Measurements from ENCODE around the gene HOXA7.
A peak's percentile ranks its signal among the peaks of the same experiment; 100 is the strongest.

Gene HOXA7

DNA sequence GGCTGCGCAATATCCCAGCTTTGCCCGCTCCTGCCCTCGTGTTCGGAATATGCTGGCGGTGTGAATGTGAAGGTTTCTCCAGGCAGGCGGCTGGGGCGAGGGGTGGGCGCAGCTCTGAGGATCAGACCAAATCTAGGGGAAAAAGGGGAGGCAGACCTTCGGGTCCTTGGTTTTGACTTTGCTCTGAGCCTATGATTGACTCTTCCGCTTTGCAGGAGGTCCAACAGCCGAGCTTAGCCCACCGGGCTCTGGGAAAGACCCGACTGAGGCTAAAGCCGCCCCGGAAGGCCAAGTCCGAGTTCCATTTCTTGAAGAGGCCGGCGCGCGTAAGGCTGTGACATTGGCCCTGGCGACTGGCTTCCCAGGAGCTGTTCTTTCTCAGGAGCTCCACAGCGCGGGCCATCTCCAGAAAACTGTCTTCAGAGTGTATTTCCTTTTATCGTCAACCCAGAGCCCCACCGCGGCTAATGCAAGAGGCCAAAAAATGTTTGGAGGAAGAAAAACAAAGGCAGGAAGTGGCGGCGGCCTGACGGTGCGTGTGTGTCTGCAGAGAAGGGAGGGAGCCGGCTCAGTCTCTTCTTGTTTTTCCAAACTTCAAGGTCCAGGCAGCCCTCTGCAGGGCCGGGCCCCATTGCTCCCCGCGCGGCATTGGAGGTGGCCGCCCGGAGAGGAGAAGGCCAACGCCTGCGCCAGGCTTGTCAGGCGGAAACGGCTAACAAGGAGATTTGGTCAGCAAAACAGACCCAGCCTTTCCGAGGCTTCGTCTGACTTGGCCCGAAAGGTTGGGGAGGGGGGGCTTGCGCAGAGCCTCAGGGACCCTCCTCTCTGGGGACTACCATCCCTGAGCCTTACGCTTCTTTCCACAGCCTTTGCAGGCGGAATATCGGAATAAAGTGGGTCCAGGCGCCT is 32.2 kb upstream of the HOXA7 start:
- peak overlapping the region; percentile 63 for H3K4me3 Mint-ChIP-seq
- peaks cover 95% of the 10 kb centered on the region for H3K27me3 Mint-ChIP-seq
- H3K9me3 Mint-ChIP-seq = no peaks in the 10 kb centered on the region
- H3K36me3 Mint-ChIP-seq (ENCODE audit: low read depth) = no peaks in the 10 kb centered on the region
- peak; percentile 49 for DNase-seq
- peaks cover 63% of the 10 kb centered on the region for H3K4me1 Mint-ChIP-seq (ENCODE audit: low read depth)
- no peak overlapping the region for H3K27ac Mint-ChIP-seq

DNA sequence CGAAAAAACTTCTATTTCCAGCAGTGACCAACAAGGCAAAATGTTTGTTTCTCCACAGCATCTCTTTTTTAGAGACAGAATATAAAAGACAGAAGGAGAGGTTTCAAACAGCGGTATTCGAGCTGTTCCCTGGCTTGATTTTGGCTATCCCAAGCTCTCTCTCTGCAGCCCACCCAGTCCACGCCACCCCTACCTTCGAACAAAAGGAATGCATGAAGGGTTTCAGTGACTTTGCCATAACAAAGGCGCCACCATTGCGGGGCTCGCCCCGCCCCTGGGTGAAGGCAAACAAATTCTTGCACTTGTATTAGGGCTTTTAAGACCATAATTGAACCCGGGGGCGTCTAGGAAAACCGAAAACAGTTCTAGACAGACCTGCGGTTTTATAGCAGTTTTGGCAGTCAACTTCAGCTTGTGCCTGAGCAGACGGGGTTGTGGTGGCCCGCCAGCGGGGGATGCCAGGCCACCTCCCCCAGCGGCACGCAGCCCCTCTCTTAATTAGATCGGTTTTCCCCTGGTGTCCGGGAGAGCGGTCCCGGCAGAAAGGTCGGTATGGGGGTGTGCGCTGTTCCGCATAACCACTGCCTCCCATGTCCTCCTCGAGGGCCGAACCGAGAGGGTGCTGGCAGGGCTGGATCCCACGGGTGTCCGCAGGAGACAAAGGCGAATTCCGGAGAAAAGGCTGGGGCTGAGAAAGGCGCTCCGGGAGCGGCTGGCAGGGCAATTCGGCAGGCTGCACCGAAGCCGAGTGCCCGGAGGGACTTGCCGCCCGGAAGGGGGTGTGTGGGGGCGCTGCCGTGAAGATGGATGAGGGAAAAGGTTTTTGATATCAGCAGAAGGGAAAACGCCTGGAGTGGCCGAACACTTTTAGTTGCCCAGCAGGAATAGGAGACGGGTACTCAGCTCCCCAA is 31.3 kb upstream of the HOXA7 start:
- peaks cover 60% of the 10 kb centered on the region for H3K4me1 Mint-ChIP-seq (ENCODE audit: low read depth)
- peak; percentile 41 for DNase-seq
- no peaks in the 10 kb centered on the region for H3K9me3 Mint-ChIP-seq
- H3K27me3 Mint-ChIP-seq = peaks cover 95% of the 10 kb centered on the region
- H3K4me3 Mint-ChIP-seq = peak overlapping the region; percentile 63
- H3K27ac Mint-ChIP-seq = no peak overlapping the region
- no peaks in the 10 kb centered on the region for H3K36me3 Mint-ChIP-seq (ENCODE audit: low read depth)

DNA sequence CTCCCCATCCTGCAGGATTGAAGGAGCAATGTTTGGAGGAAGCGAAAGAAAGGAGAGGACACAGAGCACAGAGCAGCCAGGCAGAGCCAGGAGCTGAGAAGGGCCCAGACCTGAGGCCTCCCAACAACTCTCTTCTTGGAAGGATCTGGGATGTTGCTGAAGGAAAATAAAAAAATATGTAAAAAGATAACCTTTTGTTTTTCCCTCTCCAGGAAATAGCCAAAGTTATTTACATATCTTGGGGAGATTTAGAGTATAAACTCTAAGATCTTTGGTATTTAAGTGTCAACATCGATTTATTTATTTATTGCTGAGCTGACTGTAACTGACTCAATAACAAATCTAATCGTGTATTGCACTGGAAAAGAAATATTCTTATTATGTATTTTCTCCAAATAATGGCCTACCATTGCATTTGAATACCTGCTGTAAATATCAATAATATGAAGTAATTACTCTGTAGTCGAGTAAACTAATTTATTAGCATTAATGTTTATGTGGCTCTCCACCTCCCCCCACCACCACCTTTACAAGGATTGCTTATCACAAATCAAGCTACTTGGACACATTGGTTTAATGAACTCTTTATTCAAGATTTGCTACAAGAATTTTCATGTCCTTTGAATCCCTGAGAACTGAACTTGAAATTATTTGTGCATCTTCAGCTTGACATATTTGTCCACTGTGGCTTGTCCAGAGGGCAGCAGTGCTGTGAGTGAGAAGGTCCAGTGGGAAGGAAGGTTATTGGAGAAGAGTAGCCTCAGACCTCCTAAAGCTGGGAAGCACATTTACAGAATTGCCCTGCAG is 30.4 kb upstream of the HOXA7 start:
- Mint-ChIP-seq H3K36me3 (ENCODE audit: low read depth) (no peaks in the 10 kb centered on the region), H3K4me1 (ENCODE audit: low read depth) (peaks cover 54% of the 10 kb centered on the region), H3K27me3 (peaks cover 97% of the 10 kb centered on the region), H3K27ac (no peak overlapping the region), H3K4me3 (no peak overlapping the region), H3K9me3 (no peaks in the 10 kb centered on the region)
- DNase-seq = peak; percentile 16

DNA sequence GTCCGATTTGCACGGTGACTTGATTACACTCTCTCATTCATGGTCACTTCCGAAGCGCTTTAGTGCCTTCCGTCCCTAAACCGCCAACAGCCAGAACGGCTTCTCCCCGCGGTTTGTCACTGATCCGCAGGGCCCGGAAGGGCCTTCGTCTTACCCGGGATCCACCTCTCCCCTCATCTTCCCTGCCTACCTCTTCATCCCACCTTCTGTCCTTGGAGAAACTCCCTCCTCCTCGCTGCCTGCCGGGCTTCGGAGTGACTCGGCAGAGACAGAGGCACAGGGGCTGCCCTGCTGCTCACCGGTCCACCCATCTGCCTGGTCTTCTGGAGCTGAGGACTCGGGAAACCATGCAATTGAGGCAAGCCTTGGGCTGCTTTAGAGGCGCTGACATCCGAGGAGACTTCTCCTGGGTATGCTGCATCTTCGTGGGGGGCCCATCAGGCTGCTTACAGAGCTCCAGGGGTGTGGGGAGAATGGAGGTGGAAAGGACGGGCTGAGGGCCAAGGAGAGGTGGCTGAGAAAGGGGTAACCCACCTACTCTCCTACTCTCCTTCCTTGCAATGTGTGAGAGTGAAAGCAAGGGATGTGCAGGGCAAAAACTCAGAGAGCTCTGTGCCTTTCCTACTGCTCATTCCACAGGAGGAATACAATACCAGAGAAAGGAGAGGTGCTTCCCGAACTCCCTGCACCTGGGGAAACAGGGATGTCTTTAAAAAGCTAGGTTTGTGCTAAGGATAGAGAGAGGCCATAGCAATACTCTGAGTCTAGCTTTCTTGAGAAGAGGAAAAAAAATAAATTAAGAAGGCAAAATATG is 29.6 kb upstream of the HOXA7 start:
- Mint-ChIP-seq H3K27ac (peak overlapping the region; percentile 76), H3K9me3 (no peaks in the 10 kb centered on the region), H3K4me3 (peak overlapping the region; percentile 68), H3K36me3 (ENCODE audit: low read depth) (no peaks in the 10 kb centered on the region), H3K27me3 (peaks cover 97% of the 10 kb centered on the region), H3K4me1 (ENCODE audit: low read depth) (peaks cover 53% of the 10 kb centered on the region)
- peak; percentile 44 for DNase-seq

DNA sequence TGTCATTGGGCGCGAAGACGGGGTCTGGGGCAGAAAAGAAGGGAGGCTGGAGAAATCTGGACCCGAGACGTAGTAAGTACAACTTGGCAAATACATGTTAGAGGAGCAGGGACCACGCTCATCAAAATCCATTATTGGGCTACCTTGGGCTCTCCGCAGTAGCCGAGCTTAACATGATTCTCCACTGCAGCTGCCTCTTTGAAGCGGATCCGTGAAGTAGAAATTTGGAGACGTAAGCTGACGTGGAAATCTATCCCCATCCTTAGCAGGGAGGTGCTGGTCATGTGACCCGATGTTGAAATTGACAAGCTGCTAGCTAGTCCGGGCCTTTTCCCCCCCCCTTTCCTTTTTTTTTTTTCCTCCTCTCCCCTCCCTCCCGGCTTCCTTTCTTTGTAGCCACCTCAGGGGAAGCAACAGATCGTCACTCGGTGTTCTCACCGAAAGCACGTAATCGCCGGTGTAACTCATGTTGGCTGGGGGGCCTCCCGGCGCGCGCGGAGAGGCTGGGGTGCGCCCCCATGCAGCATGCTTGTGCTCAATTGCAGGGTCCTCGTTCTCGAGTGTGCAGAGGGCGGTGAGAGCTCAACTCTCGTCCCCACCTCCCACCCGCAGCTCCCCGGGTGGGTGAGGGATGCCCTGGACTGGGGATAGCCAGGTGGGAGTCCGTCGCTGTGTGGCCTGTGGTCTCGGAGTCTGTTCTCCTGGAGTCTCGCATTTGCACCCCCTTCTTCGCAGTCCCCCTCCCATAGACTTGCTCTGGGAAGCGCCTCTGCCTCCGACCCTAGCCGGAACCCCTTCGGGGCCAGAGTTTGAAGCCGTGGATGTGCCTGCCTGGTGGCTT is 28.8 kb upstream of the HOXA7 start, which contains the start of gene HOXA11:
Gene HOXA11 (minus strand): TSS at position 220 of the 841 bp plus-strand sequence. CDS start 88 bp downstream, at position 132.
- DNase-seq = no peak
- peaks cover 96% of the 10 kb centered on the region for H3K27me3 Mint-ChIP-seq
- H3K36me3 Mint-ChIP-seq (ENCODE audit: low read depth) = no peaks in the 10 kb centered on the region
- H3K4me3 Mint-ChIP-seq = peak within 1 kb of the TSS; percentile 68
- H3K9me3 Mint-ChIP-seq = no peaks in the 10 kb centered on the region
- H3K27ac Mint-ChIP-seq = peak within 1 kb of the TSS; percentile 76
- H3K4me1 Mint-ChIP-seq (ENCODE audit: low read depth) = peaks cover 54% of the 10 kb centered on the region

DNA sequence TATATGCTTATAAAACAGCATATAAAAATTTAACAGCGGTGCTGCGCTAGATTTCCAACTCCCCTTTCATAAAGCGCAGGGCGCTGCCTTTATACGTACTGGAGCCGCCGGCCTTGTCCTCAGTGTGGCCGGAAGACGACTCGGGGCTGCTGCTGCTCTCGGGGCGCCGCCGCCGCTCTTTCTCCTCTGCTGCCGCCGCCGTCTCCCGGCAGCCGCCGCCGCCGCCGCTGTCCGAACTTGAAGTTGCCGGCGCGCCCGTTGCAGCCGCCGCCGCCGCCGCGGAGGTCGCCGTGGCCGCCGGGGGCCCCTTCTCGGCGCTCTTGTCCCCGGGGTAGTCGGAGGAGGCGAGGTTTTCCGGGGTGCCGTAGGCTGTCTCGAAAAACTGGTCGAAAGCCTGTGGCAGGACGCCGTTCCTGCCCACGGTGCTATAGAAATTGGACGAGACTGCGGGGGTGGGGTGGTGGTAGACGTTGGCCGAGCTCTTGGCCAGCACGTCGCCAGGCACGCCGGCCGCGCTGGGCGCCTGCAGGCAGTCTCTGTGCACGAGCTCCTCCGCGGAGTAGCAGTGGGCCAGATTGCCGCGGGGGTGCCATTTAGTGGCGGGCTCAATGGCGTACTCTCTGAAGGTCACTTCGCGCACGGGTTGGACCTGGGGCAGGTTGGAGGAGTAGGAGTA is 28.0 kb upstream of the HOXA7 start:
- H3K27ac Mint-ChIP-seq = peak overlapping the region; percentile 76
- H3K4me3 Mint-ChIP-seq = peak overlapping the region; percentile 68
- DNase-seq = peak; percentile 56
- H3K27me3 Mint-ChIP-seq = peaks cover 96% of the 10 kb centered on the region
- H3K36me3 Mint-ChIP-seq (ENCODE audit: low read depth) = no peaks in the 10 kb centered on the region
- peaks cover 56% of the 10 kb centered on the region for H3K4me1 Mint-ChIP-seq (ENCODE audit: low read depth)
- H3K9me3 Mint-ChIP-seq = no peaks in the 10 kb centered on the region

DNA sequence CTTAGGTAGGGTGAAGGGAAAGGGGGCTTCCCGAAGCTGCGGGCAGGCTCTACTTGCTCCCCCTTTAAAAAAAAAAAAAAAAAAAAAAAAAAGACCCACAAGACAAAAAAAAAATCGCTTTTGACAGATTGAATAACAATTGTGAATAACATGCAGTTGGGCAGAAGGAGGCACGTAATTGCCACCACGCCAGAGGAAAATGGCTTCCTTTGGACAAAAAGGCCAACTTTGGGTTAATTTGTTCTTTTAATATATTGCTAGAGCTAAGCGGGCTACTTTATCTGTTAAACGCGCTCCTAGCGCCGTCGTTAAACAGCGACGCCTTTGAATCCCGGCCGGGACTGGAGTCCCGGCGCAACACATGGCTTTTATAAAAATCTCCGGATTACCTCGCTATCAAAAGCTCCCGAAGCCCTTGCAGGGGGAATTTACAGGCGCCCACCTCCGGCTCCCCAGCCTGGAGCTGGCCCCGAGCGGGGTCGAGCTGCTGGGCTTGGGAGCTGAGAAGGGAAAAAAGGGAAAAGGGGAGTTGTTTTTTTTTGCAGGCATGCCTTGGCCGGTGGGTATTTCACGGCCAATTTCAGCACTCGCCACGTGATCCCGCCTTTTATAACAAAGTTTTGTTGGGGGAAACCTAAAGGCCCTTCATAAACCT is 27.3 kb upstream of the HOXA7 start:
- H3K27me3 Mint-ChIP-seq = peaks cover 96% of the 10 kb centered on the region
- peak overlapping the region; percentile 62 for H3K4me3 Mint-ChIP-seq
- H3K27ac Mint-ChIP-seq = no peak overlapping the region
- DNase-seq = peak; percentile 38
- H3K36me3 Mint-ChIP-seq (ENCODE audit: low read depth) = no peaks in the 10 kb centered on the region
- peaks cover 51% of the 10 kb centered on the region for H3K4me1 Mint-ChIP-seq (ENCODE audit: low read depth)
- H3K9me3 Mint-ChIP-seq = no peaks in the 10 kb centered on the region

DNA sequence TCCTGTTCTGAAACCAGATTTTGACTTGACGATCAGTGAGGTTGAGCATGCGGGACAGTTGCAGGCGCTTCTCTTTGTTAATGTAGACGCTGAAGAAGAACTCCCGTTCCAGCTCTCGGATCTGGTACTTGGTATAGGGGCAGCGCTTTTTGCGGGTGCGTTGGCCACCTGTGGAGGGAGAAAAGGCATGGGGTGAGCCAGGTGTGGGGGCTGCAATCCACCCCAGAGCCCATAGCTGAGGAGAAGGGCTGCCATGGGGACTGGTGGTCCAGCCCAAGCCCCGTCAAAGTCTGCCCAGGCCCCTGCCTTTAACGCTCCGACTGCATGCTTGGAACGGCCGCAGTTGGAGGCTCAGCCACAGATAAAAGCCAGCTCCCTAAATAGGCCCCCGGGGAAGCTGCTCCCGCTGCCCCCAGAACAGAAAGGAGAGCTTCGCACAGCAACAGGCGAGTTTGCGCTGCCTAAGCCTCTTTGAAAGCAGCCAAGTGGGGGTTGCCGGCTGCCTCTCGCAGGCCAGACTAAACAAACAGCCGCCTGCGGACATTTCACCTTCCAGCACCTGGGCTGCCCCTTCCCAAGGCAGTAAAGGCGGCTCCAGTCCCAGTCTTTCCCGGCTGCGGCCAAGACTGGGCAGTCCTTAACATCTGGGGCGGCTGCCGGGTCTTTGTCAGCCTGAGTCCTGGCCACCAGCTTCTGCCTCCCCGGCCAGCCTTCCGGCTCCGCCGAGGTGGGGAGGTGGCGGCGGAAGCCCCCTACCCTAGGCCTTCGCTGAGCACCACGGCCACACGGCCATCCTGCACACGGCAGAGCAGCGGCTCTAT is 26.6 kb upstream of the HOXA7 start:
- peaks cover 43% of the 10 kb centered on the region for H3K4me1 Mint-ChIP-seq (ENCODE audit: low read depth)
- no peak overlapping the region for H3K27ac Mint-ChIP-seq
- H3K27me3 Mint-ChIP-seq = peaks cover 95% of the 10 kb centered on the region
- DNase-seq = peak; percentile 42
- H3K9me3 Mint-ChIP-seq = no peaks in the 10 kb centered on the region
- no peak overlapping the region for H3K4me3 Mint-ChIP-seq
- H3K36me3 Mint-ChIP-seq (ENCODE audit: low read depth) = no peaks in the 10 kb centered on the region

DNA sequence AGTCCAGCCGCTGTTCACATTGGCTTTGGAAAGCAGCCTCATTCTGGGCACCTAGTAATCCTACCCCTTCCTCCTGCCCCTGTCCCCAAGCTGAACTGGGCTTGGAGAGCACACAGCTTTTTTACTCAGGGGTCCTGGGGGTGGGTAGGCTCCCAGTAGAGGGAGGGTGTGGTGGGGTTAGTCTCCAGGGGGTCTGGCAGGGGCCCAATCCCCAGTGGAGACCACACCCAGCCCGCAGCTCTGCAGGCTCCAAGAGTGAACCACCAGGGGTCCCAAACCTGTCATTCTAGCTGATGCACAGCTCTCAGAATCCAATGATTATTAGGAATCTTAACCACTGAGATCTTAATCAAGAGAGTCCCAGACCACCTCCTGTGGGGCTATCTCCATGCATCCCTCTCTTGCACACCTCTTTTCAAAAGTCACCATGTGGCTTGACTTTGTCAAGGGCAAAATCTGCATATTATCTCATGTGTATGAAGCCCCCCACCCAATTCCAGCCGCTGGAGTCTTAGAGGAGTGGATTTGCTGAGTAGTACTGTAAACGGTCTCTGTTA is 25.9 kb upstream of the HOXA7 start:
- H3K27ac Mint-ChIP-seq = no peak overlapping the region
- H3K9me3 Mint-ChIP-seq = no peaks in the 10 kb centered on the region
- H3K4me1 Mint-ChIP-seq (ENCODE audit: low read depth) = peaks cover 36% of the 10 kb centered on the region
- H3K4me3 Mint-ChIP-seq = no peak overlapping the region
- DNase-seq = no peak
- peaks cover 95% of the 10 kb centered on the region for H3K27me3 Mint-ChIP-seq
- no peaks in the 10 kb centered on the region for H3K36me3 Mint-ChIP-seq (ENCODE audit: low read depth)

DNA sequence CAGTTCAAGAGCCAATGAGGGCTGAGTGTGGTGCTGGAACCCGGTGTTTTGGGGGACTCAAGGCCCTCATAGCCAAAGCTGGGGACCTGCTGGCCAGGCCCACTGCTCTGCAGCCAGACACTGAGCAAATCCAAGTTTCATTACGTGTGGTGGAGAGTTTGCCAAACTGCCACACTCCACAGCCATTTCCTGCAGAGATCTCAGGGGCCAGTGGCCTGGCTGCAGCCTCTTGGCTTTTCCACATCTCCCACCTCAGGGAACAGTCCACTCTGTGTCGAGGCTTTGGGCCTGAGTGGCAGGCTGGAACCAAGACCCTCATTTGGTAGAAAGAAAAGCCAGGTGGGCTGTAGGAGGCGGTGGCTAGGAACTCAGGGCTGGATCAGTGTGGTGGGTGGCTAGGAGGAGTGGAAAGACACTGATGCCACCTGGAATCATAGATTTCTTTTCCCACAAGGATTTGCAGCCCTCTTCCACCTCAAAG is 25.4 kb upstream of the HOXA7 start:
- H3K4me1 Mint-ChIP-seq (ENCODE audit: low read depth) = peaks cover 34% of the 10 kb centered on the region
- DNase-seq = no peak
- no peaks in the 10 kb centered on the region for H3K9me3 Mint-ChIP-seq
- H3K36me3 Mint-ChIP-seq (ENCODE audit: low read depth) = no peaks in the 10 kb centered on the region
- peaks cover 95% of the 10 kb centered on the region for H3K27me3 Mint-ChIP-seq
- H3K4me3 Mint-ChIP-seq = no peak overlapping the region
- H3K27ac Mint-ChIP-seq = no peak overlapping the region
